Measurements from ENCODE around the gene RMDN2.

RMDN2 gene

DNA sequence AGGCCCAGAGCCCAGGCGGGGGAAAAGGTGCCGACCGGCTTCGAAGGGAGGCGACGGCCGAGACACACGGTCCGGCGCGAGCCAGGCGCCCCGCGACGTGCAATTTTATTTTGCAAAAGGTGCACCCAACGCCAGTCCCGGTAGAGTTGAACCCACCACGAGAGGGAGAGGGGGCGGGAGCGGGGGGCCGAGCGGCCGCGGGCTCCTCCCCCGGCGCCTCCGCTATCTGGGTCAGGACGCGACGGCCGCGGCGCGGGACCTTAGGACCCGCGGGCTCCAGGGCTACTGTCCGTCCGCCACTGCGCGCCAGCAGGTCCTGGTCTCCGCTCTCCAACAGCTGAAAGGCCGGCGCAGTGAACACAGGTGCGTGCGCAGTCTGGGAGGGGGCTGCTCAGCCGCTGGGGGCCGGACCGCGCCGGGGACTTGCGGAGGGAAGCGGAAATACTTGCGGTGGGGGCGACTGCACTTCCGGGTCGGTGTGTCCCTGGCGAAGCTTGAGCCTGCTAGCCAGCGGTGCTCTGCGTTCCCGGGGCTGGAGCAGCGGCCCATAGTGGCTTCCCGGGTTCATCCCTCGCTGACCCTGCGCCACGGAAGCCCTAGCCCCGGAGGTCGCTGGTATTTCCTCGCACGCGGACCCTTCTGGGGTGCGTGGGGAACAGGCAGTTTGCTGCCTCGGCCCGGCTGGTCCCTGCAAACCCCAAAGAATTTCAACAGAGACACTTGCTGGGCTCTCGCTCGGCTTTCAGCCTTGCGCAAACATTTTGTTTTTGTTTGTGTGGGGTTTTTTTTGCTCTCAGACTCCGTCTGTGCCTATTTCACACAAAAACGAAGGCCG, at the start of gene RMDN2 (continued):
- no peak for TF ChIP-seq ZNF785 (tag by site-specific recombination; IDR thresholded peaks at IDR 0.05)
- TF ChIP-seq ZNF37A (tag by site-specific recombination; IDR thresholded peaks at IDR 0.05): no peak
- no peak for TF ChIP-seq ZNF610 (tag by site-specific recombination; IDR thresholded peaks at IDR 0.05; ENCODE audit: borderline replicate concordance)
- no peak for TF ChIP-seq ZNF211 (tag by site-specific recombination; IDR thresholded peaks at IDR 0.05; ENCODE audit: low read depth)
- TF ChIP-seq, protein P1, sequence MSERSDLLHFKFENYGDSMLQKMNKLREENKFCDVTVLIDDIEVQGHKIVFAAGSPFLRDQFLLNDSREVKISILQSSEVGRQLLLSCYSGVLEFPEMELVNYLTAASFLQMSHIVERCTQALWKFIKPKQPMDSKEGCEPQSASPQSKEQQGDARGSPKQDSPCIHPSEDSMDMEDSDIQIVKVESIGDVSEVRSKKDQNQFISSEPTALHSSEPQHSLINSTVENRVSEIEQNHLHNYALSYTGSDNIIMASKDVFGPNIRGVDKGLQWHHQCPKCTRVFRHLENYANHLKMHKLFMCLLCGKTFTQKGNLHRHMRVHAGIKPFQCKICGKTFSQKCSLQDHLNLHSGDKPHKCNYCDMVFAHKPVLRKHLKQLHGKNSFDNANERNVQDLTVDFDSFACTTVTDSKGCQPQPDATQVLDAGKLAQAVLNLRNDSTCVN (tag by site-specific recombination; optimal IDR thresholded peaks at IDR 0.05): peak; percentile 90
- peak; percentile 86 for TF ChIP-seq ZBTB20 (tag by site-specific recombination; IDR thresholded peaks at IDR 0.05)
- TF ChIP-seq ZNF792 (tag by site-specific recombination; IDR thresholded peaks at IDR 0.05): 0 out of 2 replicates have a peak, but pooled peaks have one; percentile 40
- peak; percentile 81 for TF ChIP-seq SP3 (tag by site-specific recombination; IDR thresholded peaks at IDR 0.05)
- TF ChIP-seq ZNF596 (tag by site-specific recombination; IDR thresholded peaks at IDR 0.05): 0 out of 2 replicates have a peak, but pooled peaks have one; percentile 20
- peak; percentile 79; the same call in 1 of the 2 replicates for TF ChIP-seq ZNF768 (tag by site-specific recombination; IDR thresholded peaks at IDR 0.05)
- no peak for TF ChIP-seq ZNF433 (tag by site-specific recombination; IDR thresholded peaks at IDR 0.05; ENCODE audit: low read depth)
- TF ChIP-seq ZSCAN30 (tag by site-specific recombination; IDR thresholded peaks at IDR 0.05): peak; percentile 88
- 0 out of 2 replicates have a peak, but pooled peaks have one; percentile 26 for TF ChIP-seq ZIC2 (tag by site-specific recombination; IDR thresholded peaks at IDR 0.05)
- peak; percentile 79 for TF ChIP-seq ZNF335 (tag by site-specific recombination; conservative IDR thresholded peaks at IDR 0.05)
- TF ChIP-seq ZNF138 (tag by site-specific recombination; IDR thresholded peaks at IDR 0.05; ENCODE audit: borderline replicate concordance): no peak
- TF ChIP-seq IKZF3 (tag by site-specific recombination; IDR thresholded peaks at IDR 0.05): peak; percentile 42; the same call in 1 of the 2 replicates
- TF ChIP-seq ZNF664 (tag by site-specific recombination; IDR thresholded peaks at IDR 0.05): no peak
- TF ChIP-seq, protein P2, sequence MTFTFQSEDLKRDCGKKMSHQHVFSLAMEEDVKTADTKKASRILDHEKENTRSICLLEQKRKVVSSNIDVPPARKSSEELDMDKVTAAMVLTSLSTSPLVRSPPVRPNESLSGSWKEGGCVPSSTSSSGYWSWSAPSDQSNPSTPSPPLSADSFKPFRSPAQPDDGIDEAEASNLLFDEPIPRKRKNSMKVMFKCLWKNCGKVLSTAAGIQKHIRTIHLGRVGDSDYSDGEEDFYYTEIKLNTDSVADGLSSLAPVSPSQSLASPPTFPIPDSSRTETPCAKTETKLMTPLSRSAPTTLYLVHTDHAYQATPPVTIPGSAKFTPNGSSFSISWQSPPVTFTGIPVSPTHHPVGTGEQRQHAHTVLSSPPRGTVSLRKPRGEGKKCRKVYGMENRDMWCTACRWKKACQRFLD (tag by site-specific recombination; IDR thresholded peaks at IDR 0.05): no peak
- TF ChIP-seq, protein P3, sequence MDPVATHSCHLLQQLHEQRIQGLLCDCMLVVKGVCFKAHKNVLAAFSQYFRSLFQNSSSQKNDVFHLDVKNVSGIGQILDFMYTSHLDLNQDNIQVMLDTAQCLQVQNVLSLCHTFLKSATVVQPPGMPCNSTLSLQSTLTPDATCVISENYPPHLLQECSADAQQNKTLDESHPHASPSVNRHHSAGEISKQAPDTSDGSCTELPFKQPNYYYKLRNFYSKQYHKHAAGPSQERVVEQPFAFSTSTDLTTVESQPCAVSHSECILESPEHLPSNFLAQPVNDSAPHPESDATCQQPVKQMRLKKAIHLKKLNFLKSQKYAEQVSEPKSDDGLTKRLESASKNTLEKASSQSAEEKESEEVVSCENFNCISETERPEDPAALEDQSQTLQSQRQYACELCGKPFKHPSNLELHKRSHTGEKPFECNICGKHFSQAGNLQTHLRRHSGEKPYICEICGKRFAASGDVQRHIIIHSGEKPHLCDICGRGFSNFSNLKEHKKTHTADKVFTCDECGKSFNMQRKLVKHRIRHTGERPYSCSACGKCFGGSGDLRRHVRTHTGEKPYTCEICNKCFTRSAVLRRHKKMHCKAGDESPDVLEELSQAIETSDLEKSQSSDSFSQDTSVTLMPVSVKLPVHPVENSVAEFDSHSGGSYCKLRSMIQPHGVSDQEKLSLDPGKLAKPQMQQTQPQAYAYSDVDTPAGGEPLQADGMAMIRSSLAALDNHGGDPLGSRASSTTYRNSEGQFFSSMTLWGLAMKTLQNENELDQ (tag by site-specific recombination; IDR thresholded peaks at IDR 0.05; ENCODE audit: low read depth): no peak
- TF ChIP-seq HOXD13 (CRISPR knock-in tag; IDR thresholded peaks at IDR 0.05; ENCODE audit: borderline replicate concordance): no peak
- no peak for TF ChIP-seq ZNF416 (tag by site-specific recombination; IDR thresholded peaks at IDR 0.05)
- TF ChIP-seq ZNF600 (tag by site-specific recombination; IDR thresholded peaks at IDR 0.05): peak; percentile 10
- TF ChIP-seq ZNF510 (tag by site-specific recombination; IDR thresholded peaks at IDR 0.05; ENCODE audit: insufficient replicate concordance): no peak
- no peak for TF ChIP-seq ZNF16 (tag by site-specific recombination; IDR thresholded peaks at IDR 0.05; ENCODE audit: low read depth)
- TF ChIP-seq ZNF155 (tag by site-specific recombination; IDR thresholded peaks at IDR 0.05): no peak
- TF ChIP-seq ZNF302 (tag by site-specific recombination; IDR thresholded peaks at IDR 0.05; ENCODE audit: low read depth): no peak
- peak; percentile 81 for TF ChIP-seq ZXDB (tag by site-specific recombination; IDR thresholded peaks at IDR 0.05)
- TF ChIP-seq, protein P4, sequence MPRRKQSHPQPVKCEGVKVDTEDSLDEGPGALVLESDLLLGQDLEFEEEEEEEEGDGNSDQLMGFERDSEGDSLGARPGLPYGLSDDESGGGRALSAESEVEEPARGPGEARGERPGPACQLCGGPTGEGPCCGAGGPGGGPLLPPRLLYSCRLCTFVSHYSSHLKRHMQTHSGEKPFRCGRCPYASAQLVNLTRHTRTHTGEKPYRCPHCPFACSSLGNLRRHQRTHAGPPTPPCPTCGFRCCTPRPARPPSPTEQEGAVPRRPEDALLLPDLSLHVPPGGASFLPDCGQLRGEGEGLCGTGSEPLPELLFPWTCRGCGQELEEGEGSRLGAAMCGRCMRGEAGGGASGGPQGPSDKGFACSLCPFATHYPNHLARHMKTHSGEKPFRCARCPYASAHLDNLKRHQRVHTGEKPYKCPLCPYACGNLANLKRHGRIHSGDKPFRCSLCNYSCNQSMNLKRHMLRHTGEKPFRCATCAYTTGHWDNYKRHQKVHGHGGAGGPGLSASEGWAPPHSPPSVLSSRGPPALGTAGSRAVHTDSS (tag by site-specific recombination; IDR thresholded peaks at IDR 0.05): no peak
- TF ChIP-seq, protein P5, sequence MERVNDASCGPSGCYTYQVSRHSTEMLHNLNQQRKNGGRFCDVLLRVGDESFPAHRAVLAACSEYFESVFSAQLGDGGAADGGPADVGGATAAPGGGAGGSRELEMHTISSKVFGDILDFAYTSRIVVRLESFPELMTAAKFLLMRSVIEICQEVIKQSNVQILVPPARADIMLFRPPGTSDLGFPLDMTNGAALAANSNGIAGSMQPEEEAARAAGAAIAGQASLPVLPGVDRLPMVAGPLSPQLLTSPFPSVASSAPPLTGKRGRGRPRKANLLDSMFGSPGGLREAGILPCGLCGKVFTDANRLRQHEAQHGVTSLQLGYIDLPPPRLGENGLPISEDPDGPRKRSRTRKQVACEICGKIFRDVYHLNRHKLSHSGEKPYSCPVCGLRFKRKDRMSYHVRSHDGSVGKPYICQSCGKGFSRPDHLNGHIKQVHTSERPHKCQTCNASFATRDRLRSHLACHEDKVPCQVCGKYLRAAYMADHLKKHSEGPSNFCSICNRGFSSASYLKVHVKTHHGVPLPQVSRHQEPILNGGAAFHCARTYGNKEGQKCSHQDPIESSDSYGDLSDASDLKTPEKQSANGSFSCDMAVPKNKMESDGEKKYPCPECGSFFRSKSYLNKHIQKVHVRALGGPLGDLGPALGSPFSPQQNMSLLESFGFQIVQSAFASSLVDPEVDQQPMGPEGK (tag by site-specific recombination; IDR thresholded peaks at IDR 0.05): peak; percentile 98
- TF ChIP-seq ZNF626 (tag by site-specific recombination; IDR thresholded peaks at IDR 0.05): no peak; the same call in 1 of the 2 replicates
- TF ChIP-seq SP7 (tag by site-specific recombination; IDR thresholded peaks at IDR 0.05): peak; percentile 66
- peak; percentile 55; the same call in 1 of the 2 replicates for TF ChIP-seq BCL11A (tag by site-specific recombination; IDR thresholded peaks at IDR 0.05; ENCODE audit: low read depth)

All from HEK293 (cell line).